Ramos (cell line): ENCODE measurements around the gene FAM131A.

ENCODE experiments used
- in situ Hi-C: fragments of 300-500 bp; cut with MboI; formaldehyde crosslinking; loops from one replicate; pipeline ENCODE4 v1.14.3; 2022; ENCODE audit warnings: low sequenced_read_pairs; ENCODE audit not compliant: unreplicated experiment

The FAM131A gene

DNA sequence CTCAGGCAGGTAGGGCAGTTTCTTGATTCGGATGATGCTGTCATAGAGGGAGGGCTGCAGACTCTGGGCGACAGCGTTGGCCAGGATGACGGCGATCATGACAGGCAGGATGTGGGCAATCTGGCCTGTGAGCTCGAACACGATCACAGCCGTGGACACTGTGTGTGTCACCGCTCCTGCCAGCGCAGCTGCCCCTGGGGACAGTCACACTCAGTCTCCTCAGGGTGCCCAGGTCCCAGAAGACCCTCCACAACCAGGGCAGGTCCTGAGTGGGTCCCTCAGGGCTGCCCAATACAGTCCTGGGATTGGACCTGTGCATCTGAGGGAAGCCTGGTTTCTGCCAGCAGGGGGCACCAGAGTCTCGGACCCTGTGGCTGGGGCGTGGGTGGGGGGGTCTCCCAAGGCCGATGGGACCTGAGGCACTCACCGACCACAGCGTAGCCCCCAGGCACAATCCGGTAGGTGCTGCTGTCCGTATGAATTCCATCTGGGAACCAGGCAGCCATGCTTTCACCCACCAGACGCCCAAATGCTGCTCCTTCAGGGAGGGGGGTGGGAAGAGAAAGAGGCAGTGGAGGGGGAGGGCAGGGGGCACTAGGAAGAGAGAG, 16.8 kb downstream of the FAM131A start:
- in situ Hi-C loops: no loop called here

DNA sequence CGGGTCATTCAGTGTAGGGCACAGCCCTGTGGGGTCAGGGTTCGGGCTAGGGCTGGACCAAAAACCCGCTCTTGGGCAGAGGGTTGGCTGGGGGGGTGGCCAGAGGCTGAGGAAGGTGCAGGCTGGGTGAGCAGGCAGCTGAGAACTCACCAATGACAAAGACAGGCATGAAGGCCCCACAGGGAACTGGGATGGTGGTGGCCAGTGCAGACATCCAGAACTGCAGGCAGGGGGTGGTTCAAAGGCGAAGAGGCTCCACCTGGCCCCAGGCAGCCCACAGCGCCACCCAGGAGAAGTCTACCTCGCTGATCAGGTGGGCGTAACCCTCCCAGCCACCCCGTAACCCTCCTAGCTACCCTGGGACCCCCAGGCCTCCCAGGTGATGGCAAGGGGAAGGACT, 17.4 kb downstream of the FAM131A start:
- in situ Hi-C loops: no loop called here

DNA sequence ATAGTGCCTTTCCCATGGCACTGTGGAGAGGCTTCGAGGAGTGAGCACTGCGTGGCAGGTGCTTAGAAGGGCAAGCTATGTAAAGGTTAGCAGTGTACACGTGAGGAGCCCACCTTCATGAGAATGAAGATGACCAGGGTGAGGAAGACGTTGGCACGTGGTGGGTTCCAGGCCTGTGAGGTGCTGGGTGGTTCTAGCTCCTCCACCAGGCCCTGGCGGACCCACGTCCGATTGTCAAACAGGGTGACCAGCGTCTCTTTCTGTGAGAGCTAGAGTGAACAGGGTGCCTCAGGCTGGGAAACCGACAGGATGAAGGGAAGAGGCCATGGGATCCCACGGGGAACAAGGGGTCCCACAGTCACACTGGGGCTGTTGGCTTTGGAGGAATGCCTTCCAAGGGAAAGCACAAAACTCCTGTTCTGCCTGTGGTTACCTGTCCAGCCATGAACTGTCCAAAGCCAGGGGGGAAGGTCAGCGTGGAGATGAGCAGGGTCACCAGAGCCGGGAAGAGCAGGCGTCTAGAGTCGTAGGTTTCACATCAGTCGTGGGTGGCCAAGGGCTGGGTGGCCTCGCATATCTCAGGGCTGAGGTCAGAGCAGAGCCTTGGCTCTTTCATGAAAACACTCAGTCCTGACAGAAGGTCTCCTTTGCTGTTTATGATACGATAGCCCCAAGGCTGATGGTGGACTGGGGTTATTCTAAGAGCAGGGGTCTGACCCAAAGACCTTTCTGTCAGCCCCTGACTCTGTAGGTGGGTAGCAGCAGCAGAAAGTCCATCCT, 18.1 kb downstream of the FAM131A start:
- in situ Hi-C loops: no loop called here

DNA sequence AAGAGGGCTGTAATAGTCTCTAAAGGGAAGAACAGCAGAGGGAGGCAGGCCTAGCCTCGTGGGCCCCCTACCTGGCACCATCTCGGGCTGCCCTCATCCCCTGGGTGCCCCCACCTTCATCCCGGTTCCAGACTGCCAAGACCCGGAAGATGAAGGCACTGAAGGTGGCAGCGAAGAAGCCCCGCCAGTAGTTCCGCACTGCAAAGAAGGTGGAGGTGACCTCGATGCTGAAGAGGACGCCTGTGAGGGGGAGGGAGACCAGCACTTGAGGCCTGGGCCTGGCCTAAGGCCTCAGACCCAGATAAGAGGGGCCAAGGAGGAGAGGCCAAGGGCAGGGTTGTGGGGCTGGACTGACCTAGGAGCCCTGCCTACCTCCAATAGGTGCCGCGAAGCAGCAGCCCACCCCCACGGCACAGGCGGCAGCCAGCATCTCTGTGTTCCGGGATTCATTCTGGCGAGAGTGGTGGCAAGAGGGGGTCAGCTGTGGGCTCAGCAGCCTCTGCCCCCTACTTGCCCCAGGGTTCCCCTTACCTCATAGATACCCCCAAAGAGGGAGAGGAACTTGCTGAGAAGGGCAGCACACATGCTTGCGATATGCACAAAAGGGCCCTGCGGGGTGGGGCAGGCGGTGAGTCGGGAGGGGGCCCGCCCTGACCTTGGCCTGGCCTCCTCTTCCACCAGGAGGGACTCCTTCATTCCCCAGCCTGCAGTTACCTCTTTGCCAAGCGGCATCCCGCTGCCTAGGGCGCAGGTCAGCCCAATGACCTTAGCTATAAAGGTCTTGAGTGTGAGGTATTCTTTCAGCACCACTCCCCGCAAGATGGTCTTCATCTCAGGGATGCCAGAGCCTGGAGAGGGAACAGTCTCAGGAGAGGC, 20.1 kb downstream of the FAM131A start:
- in situ Hi-C loops: no loop called here

DNA sequence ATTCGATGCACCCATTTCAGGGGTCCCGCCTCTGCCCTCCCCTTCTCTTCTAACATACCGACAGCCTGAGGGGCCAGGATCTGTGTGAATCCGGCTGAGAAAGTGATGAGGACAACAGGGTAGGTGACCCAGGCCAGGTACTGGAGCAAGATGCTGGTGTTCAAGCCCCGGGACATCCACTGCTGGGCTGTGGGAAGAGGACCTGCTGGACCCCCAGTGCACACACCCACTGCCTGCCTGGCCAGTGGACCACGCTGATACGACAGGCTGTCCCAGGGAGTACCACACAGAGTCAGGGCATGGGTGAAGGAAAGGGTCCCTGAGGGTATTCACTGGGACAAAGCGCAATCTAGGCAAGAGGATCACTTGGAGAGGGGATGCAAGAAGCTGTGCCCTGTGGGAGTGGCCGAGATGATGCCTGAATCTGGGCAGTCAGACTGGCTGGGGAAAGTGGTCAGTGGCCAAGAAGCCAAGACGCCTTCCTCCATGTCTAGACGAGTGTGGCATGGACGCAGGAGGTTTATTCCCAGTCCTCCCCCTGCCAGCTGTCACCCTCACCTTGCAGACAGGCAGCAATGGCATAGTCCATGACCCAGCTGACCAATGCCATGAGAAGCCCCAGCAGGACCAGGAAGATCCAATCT, 20.8 kb downstream of the FAM131A start:
- in situ Hi-C loops: no loop called here

DNA sequence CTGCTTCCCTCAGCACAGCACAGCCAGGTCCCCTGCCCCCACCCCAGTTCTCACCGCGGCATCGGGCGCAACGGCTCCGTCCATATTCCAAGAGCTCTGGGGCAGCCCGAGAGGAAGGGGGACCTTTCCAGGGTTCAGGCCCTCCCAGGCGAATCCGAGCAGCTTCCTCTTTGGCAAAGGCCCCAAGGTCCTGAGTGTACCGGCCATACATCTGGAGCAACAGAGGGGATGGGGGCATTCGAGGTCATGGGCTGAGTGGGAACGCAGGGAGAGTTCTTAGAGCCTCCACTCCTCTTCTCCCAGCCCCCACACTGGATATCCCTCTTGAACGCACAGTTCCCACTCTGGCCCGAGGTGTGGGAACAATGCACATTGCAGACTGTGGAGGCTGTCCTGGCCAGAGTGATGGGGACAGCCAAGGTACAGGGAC, 21.5 kb downstream of the FAM131A start:
- in situ Hi-C loops: no loop called here

DNA sequence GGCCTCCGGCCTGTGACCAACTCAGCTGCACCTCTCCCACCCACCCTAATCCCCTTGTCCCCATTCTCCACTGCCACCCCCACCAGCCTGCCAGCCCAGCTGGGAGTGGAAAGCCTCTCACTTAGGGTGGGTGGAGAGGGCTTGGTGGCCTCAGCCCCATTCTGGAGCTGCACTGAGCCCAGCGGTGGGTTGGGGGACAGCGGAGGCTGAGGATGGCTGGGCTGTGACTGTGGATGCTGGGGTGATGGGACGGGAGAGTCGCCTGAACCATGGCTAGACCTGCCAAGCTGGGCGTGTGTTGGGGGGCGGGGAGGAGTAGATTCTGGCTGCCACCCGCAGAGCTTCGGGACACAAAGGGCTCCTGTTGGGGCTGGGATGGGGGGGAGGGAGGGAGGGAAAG, 22.2 kb downstream of the FAM131A start:
- in situ Hi-C loops: no loop called here

DNA sequence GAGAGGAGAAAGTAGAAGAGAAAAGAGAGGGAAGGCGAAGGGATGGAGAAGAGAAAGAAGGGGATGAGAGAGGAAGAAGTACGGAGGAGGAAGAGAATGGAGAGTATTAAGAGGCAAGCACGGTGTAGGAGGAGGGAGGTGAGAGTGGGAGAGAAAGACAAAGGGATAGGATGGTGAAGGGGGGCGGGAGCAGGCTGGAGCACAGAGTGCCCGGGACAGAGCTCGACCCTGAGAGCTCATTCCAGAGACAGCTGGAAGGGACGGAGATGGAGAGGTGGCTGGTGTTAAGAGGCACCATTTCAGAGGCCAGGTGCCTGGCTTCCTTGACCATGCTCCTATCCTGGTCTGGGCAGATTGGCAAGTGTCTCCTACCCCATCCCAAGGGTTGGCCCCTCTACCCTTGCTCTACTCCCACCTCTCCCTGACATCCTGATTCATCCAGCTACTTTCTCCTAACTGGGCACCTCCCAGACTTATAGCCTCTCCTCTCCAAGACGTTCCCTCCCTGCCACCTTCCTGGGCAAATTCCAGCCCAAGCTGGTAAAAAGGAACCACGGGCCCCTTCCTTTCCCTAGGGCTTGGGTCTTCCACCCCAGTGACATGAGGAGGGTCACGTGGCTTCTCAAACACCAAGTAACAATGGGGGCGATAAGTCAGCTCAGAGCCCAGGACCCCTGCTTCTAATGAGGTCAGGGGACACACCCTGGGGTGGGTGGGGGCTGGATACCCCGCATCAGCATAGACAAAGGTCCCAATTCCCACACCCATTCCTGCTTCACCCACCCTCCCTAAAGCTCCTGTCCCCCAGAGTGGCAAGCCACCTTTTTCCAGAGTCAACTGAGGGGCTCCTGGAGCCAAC, 22.9 kb downstream of the FAM131A start:
- in situ Hi-C loops: no loop called here

DNA sequence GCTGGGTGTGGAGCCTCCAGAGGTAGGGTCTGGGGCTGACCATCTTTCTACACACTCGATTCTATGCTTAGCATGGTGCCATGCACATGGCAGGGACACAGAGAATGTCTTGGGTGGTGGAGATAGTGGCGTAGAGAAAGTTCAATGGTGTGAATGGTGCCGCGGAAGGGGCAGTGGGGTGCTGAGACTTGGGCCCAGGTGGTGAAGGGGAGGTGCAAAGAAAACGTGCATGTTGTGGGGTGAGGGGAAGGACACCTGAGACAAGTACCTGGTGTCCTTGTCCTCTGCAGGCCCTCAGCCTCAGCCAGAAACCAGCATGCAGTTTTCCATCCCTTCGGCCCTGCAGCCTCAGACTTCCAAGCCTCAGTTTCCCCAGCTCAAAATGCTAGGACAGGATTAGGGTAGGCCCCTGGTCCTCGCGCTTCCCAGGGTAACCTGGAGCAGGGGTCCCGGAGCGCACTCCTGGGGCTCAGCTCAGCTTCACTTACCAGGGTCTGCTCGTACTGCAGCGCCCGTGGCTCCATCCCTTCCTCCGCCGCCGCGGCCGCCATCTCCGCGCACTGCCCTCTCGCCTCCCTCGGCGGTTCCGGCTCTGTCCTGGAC, 23.6 kb downstream of the FAM131A start:
- in situ Hi-C loops: no loop called here

DNA sequence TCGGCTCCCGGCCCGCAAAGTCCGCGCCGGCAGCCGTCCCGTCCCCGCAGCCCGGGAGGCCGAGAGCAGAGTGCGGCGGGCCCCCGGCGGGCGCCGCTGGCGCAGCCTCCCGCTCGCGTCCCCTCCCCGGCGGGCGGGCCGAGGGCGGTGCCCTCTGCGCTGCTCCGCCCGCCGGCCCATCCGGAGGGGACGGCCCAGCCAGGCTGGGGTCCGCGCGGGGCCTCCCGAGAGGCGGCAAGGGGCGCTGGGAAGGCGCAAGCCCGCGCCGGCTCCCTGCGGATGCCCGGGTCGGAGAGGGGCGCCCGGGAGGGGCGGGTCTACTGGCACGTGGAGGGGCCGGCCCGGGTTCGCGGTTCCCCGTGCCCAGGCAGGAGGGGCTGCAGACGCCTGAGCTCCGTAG, 24.1 kb downstream of the FAM131A start, which contains the start of the genes CLCN2 and POLR2H:
Gene CLCN2 (minus strand): TSS at position 74 of the 400 bp plus-strand sequence. CDS start 126 bp downstream, outside the sequence.
Gene POLR2H (plus strand): TSS at position 179 of the 400 bp plus-strand sequence. CDS start 1,783 bp downstream, outside the sequence.
- in situ Hi-C loops: no loop called here

DNA sequence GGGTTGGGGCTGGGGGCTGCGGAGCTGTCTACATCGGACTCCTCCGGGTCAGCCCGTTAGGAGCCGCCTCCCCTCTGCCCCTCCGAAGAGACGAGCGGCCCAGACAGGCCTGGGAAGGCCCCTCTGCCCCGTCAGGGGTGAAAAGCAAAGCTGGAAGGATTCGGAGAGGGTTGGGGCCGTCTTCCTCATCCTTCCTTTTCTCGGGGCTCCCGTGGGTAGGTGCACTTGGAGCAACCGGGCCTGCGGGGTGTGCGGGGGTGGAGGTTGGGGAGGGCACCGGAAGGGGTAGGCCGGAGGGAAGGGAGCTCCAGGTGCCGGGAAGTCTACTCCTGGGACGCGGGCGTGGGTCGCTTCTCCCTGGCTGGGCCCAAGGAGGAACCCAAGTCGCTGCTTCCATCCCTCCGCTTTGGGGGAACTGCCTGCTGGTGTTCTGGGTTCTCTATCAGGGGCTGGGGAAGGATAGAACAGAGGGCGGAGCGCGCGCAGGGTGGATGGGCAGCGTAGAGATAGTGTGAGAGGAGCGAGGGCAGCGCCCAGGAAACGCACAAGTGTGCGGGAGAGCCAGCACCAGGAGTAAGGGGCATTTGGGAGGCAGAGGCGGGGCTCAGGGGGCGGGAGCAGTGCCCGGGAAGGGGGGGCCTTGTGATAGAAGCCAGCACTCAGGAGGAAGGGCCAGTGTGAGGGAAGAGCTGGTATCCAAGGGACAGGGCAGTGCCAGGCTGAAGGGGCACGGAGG, 24.7 kb downstream of the FAM131A start:
- in situ Hi-C loops: no loop called here

DNA sequence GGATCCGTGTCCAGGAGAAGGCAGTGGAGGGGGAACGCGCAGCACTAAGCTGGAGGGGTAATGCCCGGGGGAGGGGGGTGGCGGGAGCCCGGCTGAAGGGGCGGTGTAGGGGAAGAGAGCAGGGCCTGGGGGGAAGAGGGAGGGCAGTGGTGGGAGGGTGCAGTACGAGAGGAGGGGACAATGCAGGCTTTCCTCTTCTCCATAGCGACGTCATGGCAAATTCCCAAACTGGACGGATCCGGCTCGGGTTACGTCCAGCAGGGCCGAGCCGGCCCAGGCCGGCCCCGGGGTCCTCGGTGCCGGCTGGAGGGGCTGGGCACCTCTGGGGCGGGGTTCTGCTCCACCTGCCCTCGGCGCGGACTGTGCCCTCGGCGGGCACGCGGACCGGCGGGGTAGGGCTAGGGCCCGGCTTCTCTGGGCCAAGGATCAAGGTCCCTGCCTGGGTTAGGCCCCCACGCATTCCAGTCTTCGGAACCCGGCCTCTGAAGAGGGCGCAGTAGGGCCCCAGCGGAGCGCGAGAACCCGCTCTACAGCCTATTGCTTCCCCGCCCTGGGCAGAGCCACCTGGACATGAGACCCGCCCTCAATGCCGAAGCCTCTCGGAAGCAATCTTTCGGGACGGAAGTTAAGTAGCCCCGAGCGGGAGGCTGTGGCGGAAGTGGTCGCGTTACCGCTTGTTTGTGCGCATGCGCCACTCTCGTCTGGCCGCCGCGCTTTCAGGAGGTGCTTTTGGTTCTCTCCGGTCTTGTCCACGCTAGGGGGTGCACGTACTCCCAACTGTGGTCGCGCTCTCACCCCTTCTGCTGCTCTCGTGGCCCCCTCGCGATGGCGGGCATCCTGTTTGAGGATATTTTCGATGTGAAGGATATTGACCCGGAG, 25.5 kb downstream of the FAM131A start:
- in situ Hi-C loops: no loop called here

DNA sequence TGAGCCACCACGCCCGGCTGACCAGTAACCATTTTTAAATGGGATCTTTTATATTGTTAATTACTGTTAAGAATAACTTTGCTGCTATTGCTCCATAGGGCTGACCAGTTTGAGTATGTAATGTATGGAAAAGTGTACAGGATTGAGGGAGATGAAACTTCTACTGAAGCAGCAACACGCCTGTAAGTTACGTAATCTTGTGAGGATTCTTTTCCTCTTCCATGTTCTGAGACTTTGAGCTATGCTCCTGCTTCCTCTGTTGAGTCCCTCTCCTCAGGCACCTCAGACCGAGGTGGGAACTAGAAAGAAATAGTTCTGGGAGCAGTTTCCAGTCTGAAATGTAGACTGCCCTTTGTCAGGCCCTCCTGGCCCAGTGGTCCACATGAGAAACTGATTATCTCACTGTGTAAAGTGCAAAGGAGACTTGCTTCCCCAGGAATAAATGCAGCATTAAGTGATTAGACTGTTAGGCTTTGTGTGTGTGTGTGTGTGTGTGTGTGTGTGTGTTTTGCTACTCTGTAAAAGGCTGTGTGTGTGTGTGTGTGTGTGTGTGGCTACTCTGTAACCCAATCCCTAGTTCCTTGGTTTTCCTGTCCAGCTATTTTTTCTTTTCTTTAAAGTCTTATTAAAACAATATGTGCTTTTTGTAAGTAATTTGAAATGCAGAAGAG, 29.4 kb downstream of the FAM131A start:
- in situ Hi-C loops: no loop called here

DNA sequence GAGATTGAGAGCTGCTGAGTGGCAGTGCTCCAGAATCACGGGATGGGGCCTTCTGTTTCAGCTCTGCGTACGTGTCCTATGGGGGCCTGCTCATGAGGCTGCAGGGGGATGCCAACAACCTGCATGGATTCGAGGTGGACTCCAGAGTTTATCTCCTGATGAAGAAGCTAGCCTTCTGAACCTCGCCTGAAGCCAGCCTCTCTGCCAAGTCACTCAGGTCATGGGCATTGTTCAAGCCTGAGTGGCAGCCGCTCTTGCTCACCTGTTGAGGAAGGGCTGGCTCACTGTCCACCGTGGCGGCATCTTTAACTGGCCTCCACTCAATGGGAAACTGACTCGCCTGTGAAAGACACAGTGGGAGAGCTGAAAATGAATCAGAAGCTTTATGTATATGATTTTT, 30.7 kb downstream of the FAM131A start:
- in situ Hi-C loops: no loop called here

DNA sequence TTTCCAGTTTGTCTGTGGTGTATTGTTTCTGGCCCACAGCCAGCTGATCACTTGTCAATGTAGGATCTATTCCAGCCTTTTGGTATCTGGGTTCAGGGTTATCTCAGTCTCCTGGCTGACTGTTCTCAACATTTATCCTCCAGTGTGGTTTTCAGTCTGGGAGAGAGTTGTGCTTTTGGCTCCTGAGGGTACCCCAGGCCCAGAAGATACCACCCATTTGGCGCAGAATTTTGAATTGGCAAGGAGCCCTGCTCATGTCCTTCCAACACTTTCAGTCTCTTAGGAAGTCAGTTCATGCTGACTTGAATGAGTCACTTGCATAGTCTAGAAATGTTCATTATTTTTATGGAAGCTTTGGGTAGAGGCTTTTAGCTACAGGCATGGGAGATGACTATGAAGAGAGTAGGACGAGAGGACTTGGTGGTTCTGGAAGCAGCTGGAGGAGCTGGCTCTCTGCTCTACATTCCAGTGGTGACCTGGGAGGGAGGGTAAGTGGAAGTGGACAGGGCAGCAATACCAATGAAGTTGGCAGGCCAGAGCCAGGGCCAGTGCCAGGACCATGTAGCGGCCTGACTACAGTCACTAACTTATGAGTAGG, 31.3 kb downstream of the FAM131A start:
- in situ Hi-C loops: no loop called here

DNA sequence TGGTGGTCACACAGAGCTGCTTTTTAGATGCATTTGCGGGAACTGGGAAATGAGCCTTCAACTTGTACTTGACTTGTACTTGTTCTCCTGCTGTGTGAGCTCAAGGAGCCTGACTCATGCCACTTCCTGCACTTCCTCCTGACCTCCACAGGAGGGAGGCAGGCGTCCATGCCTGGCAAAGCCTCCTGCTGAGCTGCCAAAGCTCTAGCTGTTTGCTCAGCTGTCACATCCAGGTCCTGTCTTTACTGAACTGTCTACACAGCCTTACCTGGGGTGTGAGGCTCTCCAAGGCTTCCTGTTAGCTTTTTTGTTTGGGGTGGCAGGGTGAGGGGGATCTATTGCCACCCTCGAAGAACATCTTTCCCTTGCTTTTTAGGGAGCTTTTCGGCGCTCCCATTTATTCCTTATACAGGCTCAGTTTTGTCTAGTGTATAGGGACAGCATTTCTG, 34.2 kb downstream of the FAM131A start:
- in situ Hi-C loops: no loop called here
